Erythroblast (primary cell): Measurements from ENCODE around the gene CSNK1E.

Source experiments
- GATA1 ChIP-seq: IDR thresholded peaks from 2 replicates; pipeline ENCODE4 v1.6.1; 2011; ENCODE audit warnings: low read depth, mild to moderate bottlenecking, control low read depth, low read length, moderate library complexity
- POLR2A ChIP-seq: IDR thresholded peaks from 2 replicates; pipeline ENCODE4 v1.6.1; 2011; ENCODE audit warnings: mild to moderate bottlenecking, low read length

- no peak for TF ChIP-seq POLR2A
- TF ChIP-seq GATA1, result no peak
These were observed 73.1 kb downstream of the CSNK1E start for GRCh38 chr22:38244106-38244505.
